Measurements from ENCODE around the gene CHM.
"Not testable (repeated sequence)": the region's sequence is repeated elsewhere in the genome, so short reads cannot be mapped to it uniquely, and the experiment has no call there.

The CHM gene

GRCh38 chrX:85955510-85955909, 91.8 kb downstream of the CHM start:
- TF ChIP-seq CTCF (IDR thresholded peaks at IDR 0.05; ENCODE audit: control insufficient read depth, insufficient read depth, low read depth, low read length, missing control alignments): no peak
- H3K4me3 ChIP-seq (ENCODE audit: control insufficient read depth, low read depth, low read length): no peak overlapping the region
- no peak for DNase-seq (ENCODE audit: low read depth)

- DNase-seq (ENCODE audit: low read depth); H3K4me3 ChIP-seq (ENCODE audit: control insufficient read depth, low read depth, low read length): not testable (repeated sequence)
Measured at GRCh38 chrX:85944751-85945150, 102.6 kb downstream of the CHM start.

GRCh38 chrX:85941275-85941674, 106.1 kb downstream of the CHM start:
- H3K4me3 ChIP-seq (ENCODE audit: control insufficient read depth, low read depth, low read length): no peak overlapping the region
- TF ChIP-seq CTCF (IDR thresholded peaks at IDR 0.05; ENCODE audit: control insufficient read depth, insufficient read depth, low read depth, low read length, missing control alignments): no peak
- no peak for DNase-seq (ENCODE audit: low read depth)

GRCh38 chrX:85939942-85940341, 107.4 kb downstream of the CHM start:
- H3K4me3 ChIP-seq (ENCODE audit: control insufficient read depth, low read depth, low read length); DNase-seq (ENCODE audit: low read depth): not testable (repeated sequence)

- not testable (repeated sequence) for H3K4me3 ChIP-seq (ENCODE audit: control insufficient read depth, low read depth, low read length); DNase-seq (ENCODE audit: low read depth)
Measured at GRCh38 chrX:85934399-85934798, 113.0 kb downstream of the CHM start.

- H3K4me3 ChIP-seq (ENCODE audit: control insufficient read depth, low read depth, low read length): no peak overlapping the region
- no peak for DNase-seq (ENCODE audit: low read depth)
- no peak for TF ChIP-seq CTCF (IDR thresholded peaks at IDR 0.05; ENCODE audit: control insufficient read depth, insufficient read depth, low read depth, low read length, missing control alignments)
Measured at GRCh38 chrX:85930099-85930498, 117.3 kb downstream of the CHM start.

- TF ChIP-seq CTCF (IDR thresholded peaks at IDR 0.05; ENCODE audit: control insufficient read depth, insufficient read depth, low read depth, low read length, missing control alignments): no peak
- DNase-seq (ENCODE audit: low read depth): no peak
- no peak overlapping the region for H3K4me3 ChIP-seq (ENCODE audit: control insufficient read depth, low read depth, low read length)
Measured at GRCh38 chrX:85928606-85929005, 118.8 kb downstream of the CHM start.

- H3K4me3 ChIP-seq (ENCODE audit: control insufficient read depth, low read depth, low read length): no peak overlapping the region
- DNase-seq (ENCODE audit: low read depth): no peak
- no peak for TF ChIP-seq CTCF (IDR thresholded peaks at IDR 0.05; ENCODE audit: control insufficient read depth, insufficient read depth, low read depth, low read length, missing control alignments)
Measured at GRCh38 chrX:85927740-85928139, 119.6 kb downstream of the CHM start.
